Middle frontal gyrus (tissue), 1 donor: Measurements from ENCODE around the gene MAN2A2.
"Not testable (repeated sequence)": the region's sequence is repeated elsewhere in the genome, so short reads cannot be mapped to it uniquely, and the experiment has no call there.

Experiments used
- DNase-seq: peaks from one replicate; pipeline ENCODE4 v3.0.0-alpha.2; 2015; ENCODE audit warnings: low spot score; ENCODE audit errors: extremely low spot score

The MAN2A2 gene

DNA sequence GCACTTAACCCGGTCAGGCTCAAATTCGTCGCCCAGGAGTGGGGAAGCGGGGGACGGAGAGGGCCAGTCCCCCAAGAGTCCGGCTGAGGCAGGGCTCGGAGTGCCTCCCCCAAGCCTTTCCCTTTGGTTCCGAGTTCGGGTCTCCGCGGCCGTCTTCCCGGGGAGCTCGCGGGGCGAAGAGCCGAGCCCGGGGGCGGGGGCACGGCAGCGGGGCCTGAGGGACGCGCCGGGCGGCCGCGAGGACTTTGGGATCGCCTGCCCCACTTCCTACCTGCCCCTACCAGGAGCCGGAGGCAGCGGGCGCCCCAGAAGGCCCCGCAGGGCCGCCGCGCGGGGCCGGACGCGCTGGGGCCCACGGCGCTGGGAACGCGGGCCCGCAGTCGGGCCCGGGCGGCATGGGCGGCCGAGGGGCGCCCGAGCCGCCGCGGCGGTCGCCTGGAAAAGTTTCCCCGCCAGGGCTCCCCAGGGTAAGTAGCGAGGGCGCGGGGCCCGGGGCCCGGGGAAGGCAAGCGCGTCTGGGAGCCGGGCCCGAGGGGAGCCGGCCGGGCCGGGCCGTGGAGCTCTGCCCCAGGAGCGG is 31.9 kb upstream of the MAN2A2 start:
- no peak for DNase-seq

DNA sequence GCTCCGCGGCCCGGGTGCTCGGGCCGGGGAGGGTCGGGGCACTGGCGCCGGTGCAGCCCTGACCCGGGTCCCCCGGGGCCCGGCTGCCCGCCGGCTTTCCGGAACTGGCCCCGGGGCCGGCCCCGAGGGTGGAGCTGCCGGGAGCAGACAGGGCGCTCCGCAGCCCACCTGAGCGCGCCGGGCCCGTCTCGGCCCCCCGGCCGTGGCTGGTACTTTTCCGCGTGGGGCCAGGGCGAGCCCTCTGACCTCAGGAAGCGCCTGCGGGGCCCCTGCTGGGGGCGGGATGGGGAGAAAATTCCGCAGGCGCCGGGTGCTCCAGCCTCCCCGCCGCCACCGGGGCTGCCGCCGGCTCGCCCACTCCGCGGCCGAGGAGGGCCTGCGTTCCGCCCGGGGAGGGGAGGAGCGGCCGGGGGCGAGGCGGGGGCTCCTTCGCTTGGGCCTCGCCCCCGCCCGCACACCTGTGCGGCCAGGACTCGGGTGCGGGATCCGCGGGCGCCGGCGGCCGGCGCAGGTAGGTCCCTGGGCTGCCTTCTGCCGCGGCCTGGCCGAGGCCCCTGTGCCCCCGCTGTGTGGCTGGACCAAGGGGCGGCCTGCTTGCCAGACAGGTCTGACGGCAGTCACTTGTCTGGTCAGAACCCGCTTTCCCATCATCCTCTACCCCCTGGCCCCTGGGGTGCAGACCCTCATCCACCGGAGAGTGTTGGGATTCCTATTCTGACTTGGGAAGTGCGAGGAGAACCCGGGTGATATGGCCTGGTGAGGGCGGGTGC is 31.2 kb upstream of the MAN2A2 start:
- DNase-seq = no peak

DNA sequence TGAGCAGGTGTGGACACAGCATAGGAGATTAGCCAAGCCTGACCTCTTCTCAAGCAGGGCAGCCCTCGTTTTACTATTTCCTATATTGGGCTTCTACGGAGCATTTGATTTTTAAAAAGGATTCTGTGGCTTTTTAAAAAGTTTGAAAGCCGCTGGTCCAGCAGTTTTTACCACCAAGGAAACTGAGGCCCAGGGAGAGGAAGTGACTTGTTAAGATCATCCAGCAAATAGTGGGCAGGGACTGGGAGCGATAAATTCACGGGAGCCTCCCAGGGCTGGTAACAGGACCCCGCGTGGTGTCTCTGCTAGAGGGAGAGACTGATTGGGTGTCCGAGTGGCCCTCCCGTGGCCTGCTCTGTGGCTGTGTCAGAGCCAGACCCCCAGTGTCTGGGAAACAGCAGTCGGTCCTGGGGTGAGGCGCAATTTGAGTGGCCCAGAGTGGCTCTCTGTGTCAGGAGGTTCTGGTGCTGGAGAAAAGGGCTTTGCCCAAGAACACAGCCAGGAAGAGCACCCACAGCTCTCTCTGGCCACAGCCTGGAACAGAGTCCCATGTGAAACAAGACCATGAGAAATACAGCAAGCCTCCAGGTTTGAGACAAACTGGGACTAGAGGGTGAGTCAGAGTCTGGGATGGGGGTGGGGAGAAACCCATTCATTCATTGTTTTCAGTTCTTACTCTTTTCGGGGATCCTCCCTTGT is 30.5 kb upstream of the MAN2A2 start:
- DNase-seq = no peak

DNA sequence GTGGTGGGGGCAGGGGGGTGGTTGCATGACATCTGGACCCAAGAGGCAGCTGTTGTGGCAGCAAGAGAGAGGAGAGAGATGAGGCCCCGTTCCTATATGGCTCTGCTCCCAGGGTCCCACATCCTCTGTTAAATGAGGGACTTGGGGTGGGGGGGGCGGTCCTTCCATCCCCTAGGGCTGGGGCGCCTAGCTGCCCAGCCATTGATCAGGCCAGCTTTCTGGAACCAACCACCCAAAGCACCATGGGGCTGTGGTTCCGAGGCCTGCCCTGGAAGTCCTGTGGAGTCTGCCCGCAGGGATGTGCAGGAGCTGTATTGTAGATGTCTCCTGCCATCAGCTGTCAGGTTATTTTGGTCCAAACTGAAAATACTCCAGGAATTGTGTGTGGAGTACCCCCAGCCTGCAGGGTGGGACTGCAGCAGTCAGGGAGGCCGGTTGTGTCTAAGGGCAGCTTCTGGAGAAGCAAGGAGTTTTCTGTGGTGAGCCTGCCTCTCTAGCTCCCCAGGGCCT is 29.6 kb upstream of the MAN2A2 start:
- DNase-seq = no peak

DNA sequence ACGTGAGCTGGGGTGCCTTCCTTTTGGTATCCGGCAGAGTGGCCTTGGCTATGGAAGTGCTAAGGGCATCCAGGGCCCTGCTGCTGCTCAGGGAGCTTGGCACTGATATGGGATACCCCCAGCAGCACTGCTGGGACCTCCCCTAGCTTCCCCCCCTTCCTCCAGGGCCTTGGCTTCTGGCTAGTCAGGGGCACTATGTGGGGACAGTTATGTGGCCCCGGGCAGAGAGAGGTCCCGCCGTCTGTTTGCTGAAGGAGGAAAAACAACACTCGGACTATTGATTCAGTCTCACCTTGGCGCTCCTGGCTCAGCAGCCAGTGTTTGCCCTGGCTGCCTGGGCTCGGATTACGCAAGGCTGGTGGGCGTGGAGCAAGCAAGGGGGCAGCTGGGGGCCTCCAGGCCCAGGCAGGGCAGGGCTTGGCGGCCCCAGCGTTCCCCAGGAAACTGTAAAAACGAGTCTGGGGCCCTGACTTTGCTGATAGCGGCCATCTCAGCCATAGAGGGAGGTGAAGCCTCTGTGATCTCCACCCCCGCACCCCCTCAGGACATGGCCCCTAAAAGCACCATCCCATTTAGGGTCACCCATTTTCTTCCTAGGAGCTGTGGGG is 29.0 kb upstream of the MAN2A2 start:
- no peak for DNase-seq

DNA sequence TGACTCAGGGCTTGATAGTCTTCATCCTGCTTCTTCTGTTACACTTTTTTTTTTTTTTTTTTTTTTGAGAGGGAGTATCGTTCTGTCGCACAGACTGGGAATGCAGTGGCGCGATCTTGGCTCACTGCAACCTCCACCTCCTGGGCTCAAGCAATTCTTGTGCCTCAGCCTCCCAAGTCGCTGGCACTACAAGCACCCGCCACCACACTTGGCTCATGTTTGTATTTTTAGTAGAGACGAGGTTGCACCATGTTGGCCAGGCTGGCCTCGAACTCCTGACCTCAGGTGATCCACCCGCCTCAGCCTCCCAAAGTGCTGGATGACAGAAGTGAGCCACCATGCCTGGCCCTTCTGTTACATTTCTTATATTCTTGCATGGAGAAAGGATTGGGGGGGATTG is 28.1 kb upstream of the MAN2A2 start:
- not testable (repeated sequence) for DNase-seq

DNA sequence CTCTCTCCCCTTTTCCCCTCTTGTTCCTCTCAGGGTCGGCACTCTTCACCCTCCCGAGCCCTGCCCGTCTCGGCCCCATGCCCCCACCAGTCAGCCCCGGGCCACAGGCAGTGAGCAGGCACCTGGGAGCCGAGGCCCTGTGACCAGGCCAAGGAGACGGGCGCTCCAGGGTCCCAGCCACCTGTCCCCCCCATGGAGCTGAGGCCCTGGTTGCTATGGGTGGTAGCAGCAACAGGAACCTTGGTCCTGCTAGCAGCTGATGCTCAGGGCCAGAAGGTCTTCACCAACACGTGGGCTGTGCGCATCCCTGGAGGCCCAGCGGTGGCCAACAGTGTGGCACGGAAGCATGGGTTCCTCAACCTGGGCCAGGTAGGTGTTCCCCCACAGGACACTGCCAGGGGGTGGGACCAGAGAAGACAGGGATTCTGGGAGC is 27.5 kb upstream of the MAN2A2 start:
- no peak for DNase-seq

DNA sequence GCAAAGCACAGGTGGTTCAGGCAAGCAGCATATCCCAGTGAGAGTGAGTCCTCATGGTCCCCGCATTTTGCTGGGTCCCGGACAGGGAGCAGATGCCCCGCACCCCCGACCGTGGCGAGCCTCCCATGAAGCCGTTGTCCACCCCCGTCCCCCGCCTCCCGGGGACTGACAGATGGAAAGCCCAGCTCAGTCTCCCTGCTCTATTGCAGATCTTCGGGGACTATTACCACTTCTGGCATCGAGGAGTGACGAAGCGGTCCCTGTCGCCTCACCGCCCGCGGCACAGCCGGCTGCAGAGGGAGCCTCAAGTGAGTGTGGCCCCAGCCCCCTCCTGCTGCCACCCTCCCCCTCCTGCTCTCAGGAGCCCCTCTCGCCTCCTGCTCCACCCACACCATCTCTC is 27.1 kb upstream of the MAN2A2 start:
- no peak for DNase-seq

DNA sequence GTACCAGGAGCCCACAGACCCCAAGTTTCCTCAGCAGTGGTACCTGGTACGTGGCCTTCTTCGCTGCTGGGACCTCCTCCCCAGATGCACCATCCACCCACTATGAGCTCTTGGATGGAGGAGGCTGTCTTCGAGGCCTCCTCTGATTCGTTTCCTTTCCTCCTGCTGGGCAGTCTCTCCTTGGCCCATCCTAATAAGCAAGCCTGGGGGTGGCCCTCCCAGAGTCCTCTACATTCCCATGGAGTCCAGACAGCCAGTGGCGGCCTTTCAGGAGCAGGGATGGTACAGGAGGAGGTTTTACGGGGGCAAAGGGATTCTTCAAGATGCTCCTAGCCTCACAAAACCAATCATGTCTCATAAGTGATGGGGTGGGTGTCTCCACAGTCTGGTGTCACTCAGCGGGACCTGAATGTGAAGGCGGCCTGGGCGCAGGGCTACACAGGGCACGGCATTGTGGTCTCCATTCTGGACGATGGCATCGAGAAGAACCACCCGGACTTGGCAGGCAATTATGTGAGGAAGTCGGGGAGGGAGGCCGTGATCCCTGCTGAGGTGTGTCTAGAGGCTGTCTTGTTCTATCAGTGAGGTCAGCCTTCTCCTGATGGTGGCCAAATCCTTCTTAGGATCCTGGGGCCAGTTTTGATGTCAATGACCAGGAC is 26.5 kb upstream of the MAN2A2 start:
- no peak for DNase-seq

DNA sequence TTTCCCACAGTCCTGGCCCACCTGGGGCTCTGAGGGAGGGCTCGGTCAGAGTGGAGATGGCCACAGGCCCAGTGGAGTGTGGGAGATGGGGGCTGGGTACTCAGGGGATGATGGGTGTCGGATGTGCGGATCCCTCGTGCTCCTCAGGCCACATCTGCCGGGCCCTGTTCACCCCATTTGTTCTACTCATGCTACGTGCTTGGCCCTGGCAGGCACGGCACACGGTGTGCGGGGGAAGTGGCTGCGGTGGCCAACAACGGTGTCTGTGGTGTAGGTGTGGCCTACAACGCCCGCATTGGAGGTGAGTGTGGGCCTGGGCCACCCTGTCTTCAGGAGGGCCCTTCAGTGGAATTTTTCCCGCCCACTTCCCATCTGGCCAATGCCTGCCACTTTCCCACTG is 25.8 kb upstream of the MAN2A2 start:
- DNase-seq = no peak

DNA sequence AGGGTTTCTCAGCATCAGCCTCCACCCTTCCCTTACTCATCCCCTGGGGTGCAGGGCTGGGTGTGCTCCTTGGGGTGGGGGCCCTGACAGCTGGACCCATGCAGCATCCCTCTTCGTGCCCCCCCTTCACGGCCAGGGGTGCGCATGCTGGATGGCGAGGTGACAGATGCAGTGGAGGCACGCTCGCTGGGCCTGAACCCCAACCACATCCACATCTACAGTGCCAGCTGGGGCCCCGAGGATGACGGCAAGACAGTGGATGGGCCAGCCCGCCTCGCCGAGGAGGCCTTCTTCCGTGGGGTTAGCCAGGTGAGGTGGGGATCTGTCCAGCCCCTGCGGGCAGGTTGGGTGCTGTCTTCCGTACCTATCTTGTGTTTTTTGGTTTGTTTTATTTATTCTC is 25.1 kb upstream of the MAN2A2 start:
- no peak for DNase-seq

DNA sequence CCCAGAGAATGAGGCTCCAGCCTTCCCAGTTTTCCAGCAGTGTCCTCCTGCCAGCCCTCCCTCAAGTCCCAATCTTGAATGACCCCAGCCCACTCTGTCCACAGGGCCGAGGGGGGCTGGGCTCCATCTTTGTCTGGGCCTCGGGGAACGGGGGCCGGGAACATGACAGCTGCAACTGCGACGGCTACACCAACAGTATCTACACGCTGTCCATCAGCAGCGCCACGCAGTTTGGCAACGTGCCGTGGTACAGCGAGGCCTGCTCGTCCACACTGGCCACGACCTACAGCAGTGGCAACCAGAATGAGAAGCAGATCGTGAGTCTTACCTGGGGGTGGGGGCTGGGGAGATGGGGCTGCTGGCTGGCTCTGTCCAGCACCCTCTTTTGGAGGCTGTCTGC is 24.4 kb upstream of the MAN2A2 start:
- no peak for DNase-seq

DNA sequence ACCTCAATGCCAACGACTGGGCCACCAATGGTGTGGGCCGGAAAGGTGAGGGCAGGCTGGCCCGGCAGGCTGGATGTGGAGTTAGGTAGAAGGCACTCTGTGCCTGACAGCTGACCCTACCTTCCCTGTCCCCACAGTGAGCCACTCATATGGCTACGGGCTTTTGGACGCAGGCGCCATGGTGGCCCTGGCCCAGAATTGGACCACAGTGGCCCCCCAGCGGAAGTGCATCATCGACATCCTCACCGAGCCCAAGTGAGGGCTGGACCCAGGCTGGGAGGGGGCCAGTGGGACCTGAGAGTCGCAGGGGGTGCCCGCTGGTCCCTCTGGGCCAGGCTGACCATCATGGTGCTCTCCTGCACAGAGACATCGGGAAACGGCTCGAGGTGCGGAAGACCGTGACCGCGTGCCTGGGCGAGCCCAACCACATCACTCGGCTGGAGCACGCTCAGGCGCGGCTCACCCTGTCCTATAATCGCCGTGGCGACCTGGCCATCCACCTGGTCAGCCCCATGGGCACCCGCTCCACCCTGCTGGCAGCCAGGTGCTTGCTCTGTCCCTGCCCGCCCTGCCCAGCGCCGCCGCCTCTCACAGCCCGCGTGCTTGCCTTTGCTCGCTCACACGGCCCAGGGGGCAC is 23.3 kb upstream of the MAN2A2 start:
- DNase-seq = no peak

DNA sequence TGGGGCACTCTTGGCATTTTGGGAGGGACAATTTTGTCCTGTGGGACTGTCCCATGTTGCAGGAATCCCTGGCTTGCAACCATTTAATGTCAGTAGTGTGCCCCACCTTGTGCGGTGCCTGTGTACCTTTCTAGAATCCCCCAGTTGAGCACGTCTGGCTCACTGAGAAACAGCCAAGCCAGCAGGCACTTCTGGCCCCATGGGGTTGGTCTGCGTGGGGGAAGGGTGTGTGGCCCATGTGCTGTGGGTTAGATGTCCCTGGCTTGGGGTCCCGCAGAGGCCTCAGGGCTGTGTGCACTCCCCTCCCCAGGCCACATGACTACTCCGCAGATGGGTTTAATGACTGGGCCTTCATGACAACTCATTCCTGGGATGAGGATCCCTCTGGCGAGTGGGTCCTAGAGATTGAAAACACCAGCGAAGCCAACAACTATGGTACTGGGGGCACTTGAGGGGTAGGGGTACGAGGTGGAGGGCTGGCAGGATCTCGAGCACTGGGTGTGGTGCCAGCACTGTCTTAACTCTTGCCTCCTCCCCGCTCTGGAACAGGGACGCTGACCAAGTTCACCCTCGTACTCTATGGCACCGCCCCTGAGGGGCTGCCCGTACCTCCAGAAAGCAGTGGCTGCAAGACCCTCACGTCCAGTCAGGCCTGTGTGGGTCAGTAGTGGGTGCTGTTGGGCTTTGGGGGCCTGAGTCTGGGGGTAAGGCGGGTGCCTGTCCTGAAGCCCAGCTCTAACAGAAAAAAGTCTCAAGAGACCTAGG is 22.5 kb upstream of the MAN2A2 start:
- no peak for DNase-seq

DNA sequence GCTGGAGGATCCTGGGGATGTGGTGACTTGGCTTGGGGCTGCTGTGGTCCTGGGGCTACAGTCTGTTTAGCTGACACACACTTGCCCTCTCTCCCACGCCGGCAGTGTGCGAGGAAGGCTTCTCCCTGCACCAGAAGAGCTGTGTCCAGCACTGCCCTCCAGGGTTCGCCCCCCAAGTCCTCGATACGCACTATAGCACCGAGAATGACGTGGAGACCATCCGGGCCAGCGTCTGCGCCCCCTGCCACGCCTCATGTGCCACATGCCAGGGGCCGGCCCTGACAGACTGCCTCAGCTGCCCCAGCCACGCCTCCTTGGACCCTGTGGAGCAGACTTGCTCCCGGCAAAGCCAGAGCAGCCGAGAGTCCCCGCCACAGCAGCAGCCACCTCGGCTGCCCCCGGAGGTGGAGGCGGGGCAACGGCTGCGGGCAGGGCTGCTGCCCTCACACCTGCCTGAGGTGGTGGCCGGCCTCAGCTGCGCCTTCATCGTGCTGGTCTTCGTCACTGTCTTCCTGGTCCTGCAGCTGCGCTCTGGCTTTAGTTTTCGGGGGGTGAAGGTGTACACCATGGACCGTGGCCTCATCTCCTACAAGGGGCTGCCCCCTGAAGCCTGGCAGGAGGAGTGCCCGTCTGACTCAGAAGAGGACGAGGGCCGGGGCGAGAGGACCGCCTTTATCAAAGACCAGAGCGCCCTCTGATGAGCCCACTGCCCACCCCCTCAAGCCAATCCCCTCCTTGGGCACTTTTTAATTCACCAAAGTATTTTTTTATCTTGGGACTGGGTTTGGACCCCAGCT is 21.7 kb upstream of the MAN2A2 start:
- DNase-seq = no peak

DNA sequence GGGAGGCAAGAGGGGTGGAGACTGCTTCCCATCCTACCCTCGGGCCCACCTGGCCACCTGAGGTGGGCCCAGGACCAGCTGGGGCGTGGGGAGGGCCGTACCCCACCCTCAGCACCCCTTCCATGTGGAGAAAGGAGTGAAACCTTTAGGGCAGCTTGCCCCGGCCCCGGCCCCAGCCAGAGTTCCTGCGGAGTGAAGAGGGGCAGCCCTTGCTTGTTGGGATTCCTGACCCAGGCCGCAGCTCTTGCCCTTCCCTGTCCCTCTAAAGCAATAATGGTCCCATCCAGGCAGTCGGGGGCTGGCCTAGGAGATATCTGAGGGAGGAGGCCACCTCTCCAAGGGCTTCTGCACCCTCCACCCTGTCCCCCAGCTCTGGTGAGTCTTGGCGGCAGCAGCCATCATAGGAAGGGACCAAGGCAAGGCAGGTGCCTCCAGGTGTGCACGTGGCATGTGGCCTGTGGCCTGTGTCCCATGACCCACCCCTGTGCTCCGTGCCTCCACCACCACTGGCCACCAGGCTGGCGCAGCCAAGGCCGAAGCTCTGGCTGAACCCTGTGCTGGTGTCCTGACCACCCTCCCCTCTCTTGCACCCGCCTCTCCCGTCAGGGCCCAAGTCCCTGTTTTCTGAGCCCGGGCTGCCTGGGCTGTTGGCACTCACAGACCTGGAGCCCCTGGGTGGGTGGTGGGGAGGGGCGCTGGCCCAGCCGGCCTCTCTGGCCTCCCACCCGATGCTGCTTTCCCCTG is 21.0 kb upstream of the MAN2A2 start:
- DNase-seq = no peak

DNA sequence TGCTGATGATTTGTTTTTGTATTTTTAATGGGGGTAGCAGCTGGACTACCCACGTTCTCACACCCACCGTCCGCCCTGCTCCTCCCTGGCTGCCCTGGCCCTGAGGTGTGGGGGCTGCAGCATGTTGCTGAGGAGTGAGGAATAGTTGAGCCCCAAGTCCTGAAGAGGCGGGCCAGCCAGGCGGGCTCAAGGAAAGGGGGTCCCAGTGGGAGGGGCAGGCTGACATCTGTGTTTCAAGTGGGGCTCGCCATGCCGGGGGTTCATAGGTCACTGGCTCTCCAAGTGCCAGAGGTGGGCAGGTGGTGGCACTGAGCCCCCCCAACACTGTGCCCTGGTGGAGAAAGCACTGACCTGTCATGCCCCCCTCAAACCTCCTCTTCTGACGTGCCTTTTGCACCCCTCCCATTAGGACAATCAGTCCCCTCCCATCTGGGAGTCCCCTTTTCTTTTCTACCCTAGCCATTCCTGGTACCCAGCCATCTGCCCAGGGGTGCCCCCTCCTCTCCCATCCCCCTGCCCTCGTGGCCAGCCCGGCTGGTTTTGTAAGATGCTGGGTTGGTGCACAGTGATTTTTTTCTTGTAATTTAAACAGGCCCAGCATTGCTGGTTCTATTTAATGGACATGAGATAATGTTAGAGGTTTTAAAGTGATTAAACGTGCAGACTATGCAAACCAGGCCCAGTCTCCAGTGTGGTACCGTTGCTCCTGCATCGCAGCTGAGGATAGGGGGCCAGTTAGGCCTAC is 20.1 kb upstream of the MAN2A2 start:
- DNase-seq = no peak

DNA sequence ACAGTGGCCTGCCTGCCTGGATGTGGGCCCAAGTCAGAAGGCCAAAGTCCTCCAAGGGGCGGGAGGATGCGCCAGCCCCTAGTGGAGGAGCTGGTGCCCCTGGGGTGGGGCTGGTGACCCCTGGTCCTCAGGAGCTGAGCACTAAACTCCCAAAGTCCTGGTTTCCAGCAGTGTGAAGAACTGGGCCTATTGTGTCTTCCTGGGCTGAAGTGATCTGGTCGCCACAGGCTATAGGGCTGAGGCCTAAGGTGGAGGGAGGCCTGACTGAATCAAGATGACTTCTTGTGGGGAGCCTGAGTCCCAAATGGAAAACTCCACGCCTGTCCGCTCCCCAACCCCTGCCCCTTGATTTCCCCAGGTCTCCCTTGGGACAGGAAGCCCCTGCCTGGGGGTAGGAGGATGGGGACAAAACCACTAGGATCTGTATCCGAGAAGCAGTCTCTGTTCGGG is 19.6 kb upstream of the MAN2A2 start:
- DNase-seq = no peak
